LNCaP clone FGC (cell line): ENCODE data around the gene PRKAR1B.
"Not testable (repeated sequence)": the region's sequence is repeated elsewhere in the genome, so short reads cannot be mapped to it uniquely, and the experiment has no call there.

ENCODE experiments used
- DNase-seq: peaks from one replicate; pipeline ENCODE4 v3.0.0-alpha.2; 2011; ENCODE audit warnings: low read depth
- H3K4me3 ChIP-seq: 2 replicates; pipeline ENCODE4 v1.5.1; 2011; ENCODE audit warnings: mild to moderate bottlenecking, low read depth, low read length, control low read depth
- TF ChIP-seq, protein P1 (sequence below): IDR thresholded peaks from 2 replicates; pipeline ENCODE4 v1.5.1; 2012; ENCODE audit warnings: mild to moderate bottlenecking; ENCODE audit not compliant: control insufficient read depth, insufficient read depth; ENCODE audit errors: extremely low read depth

The PRKAR1B gene

GRCh38 chr7:620885-621284, 106.2 kb downstream of the PRKAR1B start:
- DNase-seq: no peak
- H3K4me3 ChIP-seq: no peak overlapping the region
- TF ChIP-seq, protein P1, sequence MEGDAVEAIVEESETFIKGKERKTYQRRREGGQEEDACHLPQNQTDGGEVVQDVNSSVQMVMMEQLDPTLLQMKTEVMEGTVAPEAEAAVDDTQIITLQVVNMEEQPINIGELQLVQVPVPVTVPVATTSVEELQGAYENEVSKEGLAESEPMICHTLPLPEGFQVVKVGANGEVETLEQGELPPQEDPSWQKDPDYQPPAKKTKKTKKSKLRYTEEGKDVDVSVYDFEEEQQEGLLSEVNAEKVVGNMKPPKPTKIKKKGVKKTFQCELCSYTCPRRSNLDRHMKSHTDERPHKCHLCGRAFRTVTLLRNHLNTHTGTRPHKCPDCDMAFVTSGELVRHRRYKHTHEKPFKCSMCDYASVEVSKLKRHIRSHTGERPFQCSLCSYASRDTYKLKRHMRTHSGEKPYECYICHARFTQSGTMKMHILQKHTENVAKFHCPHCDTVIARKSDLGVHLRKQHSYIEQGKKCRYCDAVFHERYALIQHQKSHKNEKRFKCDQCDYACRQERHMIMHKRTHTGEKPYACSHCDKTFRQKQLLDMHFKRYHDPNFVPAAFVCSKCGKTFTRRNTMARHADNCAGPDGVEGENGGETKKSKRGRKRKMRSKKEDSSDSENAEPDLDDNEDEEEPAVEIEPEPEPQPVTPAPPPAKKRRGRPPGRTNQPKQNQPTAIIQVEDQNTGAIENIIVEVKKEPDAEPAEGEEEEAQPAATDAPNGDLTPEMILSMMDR: no peak

- no peak for DNase-seq
- H3K4me3 ChIP-seq: no peak overlapping the region
- TF ChIP-seq, protein P1: no peak
Measured at GRCh38 chr7:620056-620455, 107.0 kb downstream of the PRKAR1B start.

DNA sequence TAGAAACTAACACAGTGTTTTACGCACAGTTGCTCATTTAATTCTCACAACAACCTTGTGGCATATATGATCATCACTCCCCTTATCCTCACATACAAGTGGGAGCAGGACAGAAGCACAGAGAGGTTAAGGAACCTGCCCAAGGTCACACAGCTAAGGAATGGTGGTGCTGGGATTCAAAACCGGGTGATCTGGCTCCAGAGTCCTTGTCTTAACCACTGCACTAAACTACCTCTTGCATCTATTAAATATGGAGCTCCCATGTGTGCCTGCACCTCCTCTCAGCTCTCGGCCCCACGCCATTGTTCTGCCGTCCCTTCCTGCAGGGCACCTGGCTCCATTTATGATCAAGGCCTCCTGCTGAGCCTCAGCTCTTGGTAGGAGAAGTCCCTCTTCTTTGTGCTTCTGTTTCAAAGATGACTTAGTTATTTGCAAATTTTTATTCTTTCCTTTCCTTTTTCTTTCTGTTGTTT, 107.7 kb downstream of the PRKAR1B start:
- DNase-seq: no peak
- no peak overlapping the region for H3K4me3 ChIP-seq
- TF ChIP-seq, protein P1: no peak

DNA sequence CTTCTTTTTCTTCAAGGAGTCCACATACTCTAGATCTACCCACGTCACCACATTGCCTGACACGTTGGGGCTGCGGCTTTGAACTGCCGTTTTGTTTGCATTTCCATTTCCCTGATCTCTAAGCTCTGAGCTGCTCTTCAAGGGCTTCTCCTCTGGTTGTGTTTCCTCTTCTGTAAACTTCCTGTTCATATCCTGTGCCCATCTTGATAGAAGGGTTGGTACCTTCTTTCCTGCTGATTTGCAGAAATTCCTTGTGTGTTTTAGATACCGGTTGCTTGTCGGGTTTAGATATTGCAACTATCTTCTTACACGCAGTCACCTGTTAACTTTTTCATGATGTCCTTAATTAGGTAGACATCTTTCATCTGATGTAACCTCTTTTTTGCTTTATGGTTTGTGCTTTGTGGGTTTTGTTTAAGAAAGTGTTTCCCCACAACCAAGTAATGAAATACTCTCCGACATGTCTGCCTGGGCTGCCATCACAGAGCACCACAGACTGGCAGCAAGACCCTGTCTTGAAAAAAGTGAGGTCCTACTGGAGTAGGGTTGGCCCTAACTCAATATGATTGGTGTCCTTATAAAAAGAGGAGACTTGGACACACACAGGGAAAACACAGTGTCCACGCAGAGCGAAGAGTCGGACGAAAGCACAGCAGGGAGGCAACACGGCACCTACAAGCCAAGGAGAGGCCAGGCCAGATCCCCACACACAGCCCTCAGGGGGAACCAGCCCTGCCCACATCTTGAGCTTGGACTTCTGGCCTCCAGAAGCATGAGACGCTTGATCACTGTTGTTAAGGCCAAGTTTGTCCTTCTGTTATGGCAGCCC, 108.3 kb downstream of the PRKAR1B start:
- H3K4me3 ChIP-seq: no peak overlapping the region
- DNase-seq: peak; percentile 59
- TF ChIP-seq, protein P1: no peak

- TF ChIP-seq, protein P1: no peak
- no peak for DNase-seq
- H3K4me3 ChIP-seq: no peak overlapping the region
Measured at GRCh38 chr7:617614-618538, 109.2 kb downstream of the PRKAR1B start.

DNA sequence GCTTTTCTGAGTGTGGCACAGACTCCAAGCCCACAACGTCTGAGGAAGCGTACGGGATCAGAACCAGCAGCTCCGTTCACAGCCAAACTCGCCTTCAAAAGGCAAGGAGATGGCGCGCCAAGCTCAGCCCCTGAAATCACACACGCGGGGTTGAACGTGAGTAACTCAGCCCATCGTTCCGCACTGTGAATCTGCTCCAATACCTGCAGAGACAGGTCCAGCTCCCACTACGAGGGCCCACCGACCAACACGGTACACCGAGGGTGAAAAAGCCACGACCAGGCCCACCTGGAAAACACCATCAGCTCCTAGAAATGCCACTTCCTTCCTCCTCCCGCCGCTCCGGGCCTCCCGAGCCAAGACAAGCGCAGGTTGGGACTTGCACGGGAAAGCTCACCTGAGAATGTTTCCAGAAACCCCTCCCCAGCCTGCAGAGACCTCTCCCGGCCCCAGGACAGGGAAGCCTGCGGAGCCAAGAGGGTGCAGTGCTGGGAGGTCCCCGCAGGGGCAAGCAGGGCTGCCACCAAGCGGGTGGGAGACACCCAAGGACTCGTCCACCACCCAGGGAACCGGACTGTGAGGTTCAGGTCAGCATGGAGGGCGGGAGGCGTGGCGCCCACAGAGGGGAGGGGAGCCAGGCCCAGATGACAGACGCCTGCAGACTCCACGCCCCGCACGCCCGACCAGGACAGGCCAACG, 113.5 kb downstream of the PRKAR1B start:
- TF ChIP-seq, protein P1: no peak
- H3K4me3 ChIP-seq: no peak overlapping the region
- DNase-seq: no peak

DNA sequence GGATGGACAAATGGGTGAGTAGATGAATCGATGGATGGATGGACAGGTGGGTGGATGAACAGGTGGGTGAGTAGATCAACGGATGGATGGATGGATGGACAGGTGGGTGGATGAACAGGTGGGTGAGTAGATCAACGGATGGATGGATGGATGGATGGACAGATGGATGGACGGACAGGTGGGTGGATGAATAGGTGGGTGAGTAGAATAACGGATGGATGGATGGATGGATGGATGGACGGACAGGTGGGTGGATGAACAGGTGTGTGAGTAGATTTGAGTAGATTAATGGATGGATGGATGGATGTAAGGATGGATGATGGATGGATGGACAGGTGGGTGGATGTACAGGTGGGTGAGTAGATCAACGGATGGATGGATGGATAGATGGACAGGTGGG, 115.2 kb downstream of the PRKAR1B start:
- not testable (repeated sequence) for H3K4me3 ChIP-seq

More for the DNA sequence above, 115.2 kb downstream of the PRKAR1B start:
- not testable (repeated sequence) for DNase-seq
